HG03064 (cell line): Measurements from ENCODE around the gene IGF2BP2.

Source experiments
- ATAC-seq: cut with Tn5 transposase; IDR thresholded peaks from one replicate; pipeline ENCODE4 v1.9.1; 2021; ENCODE audit warnings: low read depth; ENCODE audit not compliant: unreplicated experiment

IGF2BP2 gene

DNA sequence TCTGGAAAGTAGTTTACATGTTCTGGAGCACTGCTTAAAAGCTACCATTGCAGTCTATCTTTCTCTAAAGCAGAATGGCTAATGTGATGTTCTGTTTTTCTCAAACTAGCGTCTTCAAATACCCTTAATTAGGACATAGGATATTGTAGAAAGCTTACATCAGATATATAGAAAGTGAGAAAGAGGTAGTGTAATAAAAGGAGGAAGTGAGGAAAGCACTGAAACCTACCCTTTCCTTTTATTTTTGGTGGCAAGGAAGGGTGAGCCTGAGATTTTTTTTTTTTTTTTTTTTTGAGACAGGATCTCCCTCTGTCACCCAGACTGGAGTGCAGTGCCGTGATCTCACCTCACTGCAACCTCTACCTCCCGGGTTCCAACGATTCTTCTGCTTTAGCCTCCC, 229.3 kb downstream of the IGF2BP2 start:
- no peak for ATAC-seq

DNA sequence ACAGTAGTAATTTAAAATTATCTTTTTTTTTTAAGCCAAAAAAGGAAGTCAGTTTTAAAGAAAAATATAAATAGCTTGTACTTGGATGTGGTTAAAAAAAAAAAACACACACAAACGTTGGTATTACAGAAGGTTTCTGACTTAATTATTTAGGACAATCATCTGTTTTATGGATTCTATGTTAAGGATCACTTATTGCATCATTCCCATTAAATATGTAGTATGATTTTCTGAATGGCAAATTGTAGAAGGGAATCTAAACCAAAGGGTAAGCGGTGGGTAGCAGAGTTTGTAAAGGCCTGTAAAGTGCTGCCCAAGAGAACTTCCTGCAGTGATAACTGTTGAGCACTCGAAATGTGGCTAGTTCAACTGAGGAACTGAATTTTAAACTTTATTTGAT, 230.8 kb downstream of the IGF2BP2 start:
- ATAC-seq = no peak
